ENCODE data around the gene ACSF2. TPM values are rescaled to one million over a fixed set of nuclear protein-coding genes. Genes with fewer than 3 reads are reported as not detected.
A peak's percentile ranks its signal among the peaks of the same experiment; 100 is the strongest.

Gene ACSF2
- total and polyA plus RNA-seq, 2 of the 13 experiments (the other 11 are each of a cell fraction or from before 2014, with no cell fraction given), result 87.3 to 109 TPM

GRCh38 chr17:50428831-50429424 lies 2.9 kb downstream of the ACSF2 start (continued):
- no peak for TF ChIP-seq ZNF646 (CRISPR knock-in tag; IDR thresholded peaks at IDR 0.05)
- peak; percentile 64; the same call in 1 of the 2 replicates for TF ChIP-seq AHDC1 (CRISPR knock-in tag; IDR thresholded peaks at IDR 0.05; ENCODE audit: borderline replicate concordance)
- no peak for TF ChIP-seq MTA3 (CRISPR knock-in tag; IDR thresholded peaks at IDR 0.05)
- peak; percentile 72; the same call in 1 of the 2 replicates for TF ChIP-seq ZSCAN29 (CRISPR knock-in tag; conservative IDR thresholded peaks at IDR 0.05)
- TF ChIP-seq ZNF337 (CRISPR knock-in tag; IDR thresholded peaks at IDR 0.05; ENCODE audit: borderline replicate concordance, low read depth), result 0 out of 2 replicates have a peak, but pooled peaks have one; percentile 91
- no peak for TF ChIP-seq ZNF234 (CRISPR knock-in tag; conservative IDR thresholded peaks at IDR 0.05)
- TF ChIP-seq ZNF232 (CRISPR knock-in tag; IDR thresholded peaks at IDR 0.05; ENCODE audit: borderline replicate concordance), result no peak
- TF ChIP-seq CBX2 (IDR thresholded peaks at IDR 0.05; ENCODE audit: low read depth, low read length), result no peak
- TF ChIP-seq CBX2 (CRISPR knock-in tag; IDR thresholded peaks at IDR 0.05; ENCODE audit: low read depth), result no peak
- no peak for TF ChIP-seq E2F2 (CRISPR knock-in tag; IDR thresholded peaks at IDR 0.05; ENCODE audit: borderline replicate concordance)
- peak; percentile 84 for TF ChIP-seq ZNF710 (CRISPR knock-in tag; IDR thresholded peaks at IDR 0.05; ENCODE audit: borderline replicate concordance)
- TF ChIP-seq ZIK1 (CRISPR knock-in tag; IDR thresholded peaks at IDR 0.05; ENCODE audit: borderline replicate concordance, low read depth), result no peak
- TF ChIP-seq ZNF354B (CRISPR knock-in tag; IDR thresholded peaks at IDR 0.05), result no peak

All from HepG2 (cell line).